GM18505 (cell line): ENCODE measurements around the gene RTBDN.
"Not testable (repeated sequence)": the region's sequence is repeated elsewhere in the genome, so short reads cannot be mapped to it uniquely, and the experiment has no call there.

Experiments used
- ATAC-seq: cut with Tn5 transposase; IDR thresholded peaks from one replicate; pipeline ENCODE4 v1.9.1; 2021; ENCODE audit not compliant: unreplicated experiment
- POLR2A ChIP-seq: IDR thresholded peaks from 4 replicates; pipeline ENCODE4 v1.6.1; 2011; ENCODE audit warnings: borderline replicate concordance; ENCODE audit not compliant: insufficient read depth, insufficient read length; ENCODE audit errors: extremely low read depth

RTBDN gene

DNA sequence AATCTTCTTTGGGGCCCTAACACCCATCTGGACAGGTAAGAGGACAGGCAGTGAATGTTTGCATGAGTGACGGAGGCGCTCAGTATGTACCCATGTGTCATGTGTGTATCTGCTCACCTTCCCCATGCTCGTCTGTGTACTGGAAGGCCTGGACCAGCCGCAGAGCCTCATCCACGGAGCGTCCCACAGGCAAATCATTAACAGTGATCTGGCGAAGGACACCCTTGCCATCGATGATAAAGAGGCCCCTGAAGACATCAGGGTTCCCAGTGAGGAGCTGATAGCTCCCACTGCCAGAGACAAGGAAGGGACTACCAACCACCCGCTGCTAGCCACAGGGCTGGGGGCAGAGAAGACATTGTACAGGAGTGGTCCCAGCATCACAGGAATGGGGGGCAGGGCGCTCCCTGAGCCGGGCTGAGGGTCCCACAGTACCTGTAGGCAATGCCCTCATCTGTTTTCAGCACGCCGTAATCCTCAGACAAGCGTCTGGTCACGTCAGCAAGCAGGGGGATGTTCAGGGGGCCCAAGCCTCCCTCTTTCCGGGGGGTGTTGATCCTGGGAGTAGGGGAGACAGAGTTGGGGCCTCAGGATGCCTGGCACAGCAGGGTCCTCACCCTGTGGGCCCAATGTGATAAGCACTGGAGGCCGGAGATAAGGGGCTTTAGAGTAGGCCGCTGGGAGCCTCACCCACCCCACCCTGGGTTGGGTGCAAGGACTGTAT, 34.5 kb downstream of the RTBDN start:
- ATAC-seq = no peak
- TF ChIP-seq POLR2A = no peak

DNA sequence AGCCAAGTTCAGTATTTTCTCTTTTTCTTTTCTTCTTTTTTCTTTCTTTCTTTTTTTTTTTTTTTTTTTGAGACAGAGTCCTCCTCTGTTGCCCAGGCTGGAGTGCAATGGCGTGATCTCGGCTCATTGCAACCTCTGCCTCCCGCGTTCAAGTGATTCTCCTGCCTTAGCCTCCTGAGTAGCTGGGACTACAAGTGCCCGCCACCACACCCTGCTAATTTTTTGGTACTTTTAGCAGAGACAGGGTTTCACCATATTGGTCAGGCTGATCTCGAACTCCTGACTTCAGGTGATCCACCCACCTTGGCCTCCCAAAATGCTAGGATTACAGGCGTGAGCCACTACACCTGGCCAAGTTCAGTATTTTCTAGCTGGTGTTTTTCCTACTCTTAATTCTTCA, 36.8 kb downstream of the RTBDN start:
- ATAC-seq = not testable (repeated sequence)

DNA sequence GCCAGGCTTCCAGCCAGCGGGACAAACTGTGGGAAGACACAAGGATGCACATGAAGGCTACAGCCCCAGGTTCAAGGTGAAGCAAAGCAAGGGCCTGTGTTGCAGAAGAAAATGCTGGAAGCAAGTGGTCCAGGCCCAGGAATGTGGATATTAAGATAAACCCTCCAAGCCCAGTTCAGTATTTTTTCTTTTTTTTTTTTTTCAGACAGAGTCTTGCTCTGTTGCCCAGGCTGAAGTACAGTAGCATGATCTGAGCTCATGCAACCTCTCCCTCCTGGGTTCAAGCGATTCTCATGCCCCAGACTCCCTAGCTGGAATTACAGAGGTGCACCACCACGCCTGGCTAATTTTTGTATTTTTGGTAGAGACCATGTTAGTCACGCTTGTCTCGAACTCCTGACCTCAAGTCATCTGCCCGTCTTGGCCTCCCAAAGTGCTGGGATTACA, 37.2 kb downstream of the RTBDN start:
- no peak for ATAC-seq
- no peak for TF ChIP-seq POLR2A

DNA sequence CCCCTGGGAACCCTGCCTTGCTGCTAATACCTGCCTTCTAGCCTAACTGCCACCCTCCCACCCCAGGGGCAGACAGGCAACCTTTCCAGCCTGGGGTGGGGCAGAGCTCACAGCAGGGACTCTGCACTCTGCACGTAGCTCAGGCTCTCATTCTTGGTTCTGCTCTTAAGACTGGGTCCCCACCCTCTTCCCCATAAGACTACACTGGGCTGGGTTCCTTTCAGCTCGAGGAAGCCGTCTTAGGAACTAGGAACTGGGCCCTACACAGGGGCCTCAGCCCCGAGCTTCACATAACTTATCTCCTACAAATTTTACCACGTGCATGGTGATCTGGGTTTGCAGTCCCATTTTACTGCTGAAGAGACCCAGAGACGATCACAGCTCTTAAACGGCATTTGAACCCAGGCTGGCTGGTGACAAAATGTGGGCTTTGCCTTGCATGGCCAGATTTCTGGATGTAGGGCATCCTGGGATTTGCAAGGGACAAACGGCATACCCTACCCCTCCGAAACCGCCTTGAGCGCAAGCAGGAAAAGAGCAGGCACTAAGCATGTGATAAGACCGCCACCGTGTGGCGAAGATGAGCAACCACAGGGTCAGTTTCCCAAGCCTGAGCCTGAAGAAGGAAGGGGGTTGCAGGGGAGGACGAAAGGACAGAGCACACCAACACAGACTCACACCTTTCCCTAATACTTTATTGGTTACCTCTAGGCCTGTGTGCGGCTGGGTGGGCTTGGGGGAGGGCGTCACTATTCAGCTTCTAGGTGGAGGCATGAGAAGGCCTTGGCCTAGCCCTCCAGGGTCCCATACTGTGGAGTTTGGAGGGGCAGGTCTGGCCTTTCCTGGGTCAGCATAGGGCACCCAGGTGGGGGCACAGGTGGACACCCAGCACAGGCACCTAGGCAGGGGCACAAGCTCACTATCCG, 38.0 kb downstream of the RTBDN start:
- TF ChIP-seq POLR2A = no peak
- ATAC-seq = no peak

DNA sequence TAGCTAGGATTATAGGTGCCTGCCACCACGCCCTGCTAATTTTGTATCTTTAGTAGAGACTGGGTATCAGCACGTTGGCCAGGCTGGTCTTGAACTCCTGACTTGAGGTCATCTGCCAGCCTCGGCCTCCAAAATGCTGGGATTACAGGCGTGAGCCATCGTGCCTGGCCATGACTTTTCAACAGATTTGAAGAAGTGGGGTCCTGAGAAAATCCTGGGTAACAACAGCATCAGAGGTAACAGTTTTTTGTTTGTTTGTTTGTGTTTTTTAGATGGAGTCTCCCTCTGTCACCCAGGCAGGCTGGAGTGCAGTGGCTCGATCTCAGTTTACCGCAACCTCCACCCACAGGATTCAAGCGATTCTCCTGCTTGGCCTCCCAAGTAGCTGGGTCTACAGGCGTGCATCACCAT, 39.4 kb downstream of the RTBDN start:
- TF ChIP-seq POLR2A = no peak
- ATAC-seq = no peak

DNA sequence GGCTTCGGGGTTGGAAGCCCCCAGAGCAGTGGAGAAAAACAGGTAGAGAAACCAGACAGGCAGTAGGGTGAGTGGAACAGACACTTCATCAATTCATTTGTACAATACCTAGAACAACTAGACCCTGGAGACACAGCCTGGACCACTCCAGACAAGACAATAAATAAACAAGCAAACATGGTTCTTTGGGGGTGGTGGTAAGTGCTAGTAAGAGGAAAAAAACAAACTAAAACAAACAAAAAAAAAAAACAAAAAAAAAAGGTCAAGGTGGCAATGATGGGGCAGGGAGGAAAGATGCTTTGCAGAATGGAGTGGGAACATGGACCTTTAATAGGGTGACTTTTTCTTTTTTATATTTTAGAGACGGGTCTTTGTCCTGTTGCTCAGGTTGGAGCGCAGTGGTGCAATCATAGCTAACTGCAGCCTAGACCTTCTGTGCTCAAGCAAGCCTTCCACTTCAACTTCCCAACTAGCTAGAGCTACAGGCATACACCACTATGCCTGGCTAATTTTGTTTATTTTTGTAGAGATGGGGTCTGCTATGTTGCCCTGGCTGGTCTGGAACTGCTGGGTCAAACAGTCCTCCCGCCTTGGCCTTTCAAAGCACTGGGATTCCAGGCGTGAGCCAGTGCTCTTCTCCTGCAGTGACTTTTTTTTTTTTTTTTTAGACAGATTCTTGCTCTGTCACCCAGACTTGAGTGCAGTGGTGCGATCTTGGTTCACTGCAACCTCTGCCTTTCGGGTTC, 40.0 kb downstream of the RTBDN start:
- ATAC-seq = no peak
- TF ChIP-seq POLR2A = no peak

DNA sequence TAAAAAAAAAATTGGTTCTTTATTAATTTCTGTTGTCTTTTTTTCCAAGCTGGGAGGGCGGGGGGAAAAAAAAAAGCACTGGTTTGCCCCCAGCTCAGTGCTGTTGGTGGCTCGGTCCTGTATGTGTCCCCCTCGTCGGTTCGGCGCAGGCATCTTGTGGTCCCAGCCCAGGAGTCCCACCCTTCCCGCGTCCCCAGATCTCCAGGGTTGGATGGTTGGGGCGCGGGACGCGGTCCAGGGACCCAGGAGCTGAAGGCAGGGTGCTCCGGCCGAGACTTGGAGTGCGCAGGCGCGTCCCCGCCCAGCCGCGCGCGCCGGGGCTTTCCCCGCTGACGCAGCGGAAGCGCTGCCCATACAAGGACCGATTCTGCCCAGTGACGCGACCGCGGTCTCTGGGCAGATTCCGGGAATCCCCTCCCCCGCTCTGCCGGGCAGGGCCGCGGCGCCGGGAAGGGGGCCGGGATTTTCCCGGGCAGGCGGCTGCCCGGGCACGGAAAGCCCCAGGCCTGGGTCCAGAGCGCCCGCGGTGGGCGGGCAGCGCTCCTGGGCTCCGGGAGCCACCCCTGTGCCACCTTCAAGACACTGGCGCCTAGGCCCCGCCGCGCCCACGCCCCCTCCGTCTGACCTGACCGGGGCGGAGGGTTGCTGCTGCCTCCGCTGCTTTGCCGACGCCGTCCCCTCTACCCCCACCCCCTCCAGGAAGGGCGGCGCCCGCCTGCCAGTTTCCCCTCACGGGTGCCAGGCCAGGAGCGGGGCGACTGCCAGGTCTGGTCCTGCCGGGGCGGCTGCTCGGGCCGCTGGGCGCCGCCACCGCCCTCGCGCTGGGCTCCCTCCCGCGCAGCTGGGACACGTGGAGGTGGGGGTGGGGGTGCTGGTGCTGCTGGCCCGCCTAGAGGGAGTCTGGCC, 40.8 kb downstream of the RTBDN start:
- ATAC-seq = peak; percentile 35
- TF ChIP-seq POLR2A = peak; percentile 86

DNA sequence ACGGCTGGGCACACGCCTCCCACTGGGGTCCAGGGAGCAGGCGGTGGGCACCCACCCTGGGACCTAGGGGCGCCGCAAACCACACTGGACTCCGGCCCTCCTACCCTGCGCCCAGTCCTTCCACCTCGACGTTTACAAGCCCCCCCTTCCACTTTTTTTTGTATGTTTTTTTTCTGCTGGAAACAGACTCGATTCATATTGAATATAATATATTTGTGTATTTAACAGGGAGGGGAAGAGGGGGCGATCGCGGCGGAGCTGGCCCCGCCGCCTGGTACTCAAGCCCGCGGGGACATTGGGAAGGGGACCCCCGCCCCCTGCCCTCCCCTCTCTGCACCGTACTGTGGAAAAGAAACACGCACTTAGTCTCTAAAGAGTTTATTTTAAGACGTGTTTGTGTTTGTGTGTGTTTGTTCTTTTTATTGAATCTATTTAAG, 41.5 kb downstream of the RTBDN start:
- no peak for TF ChIP-seq POLR2A
- ATAC-seq = no peak

DNA sequence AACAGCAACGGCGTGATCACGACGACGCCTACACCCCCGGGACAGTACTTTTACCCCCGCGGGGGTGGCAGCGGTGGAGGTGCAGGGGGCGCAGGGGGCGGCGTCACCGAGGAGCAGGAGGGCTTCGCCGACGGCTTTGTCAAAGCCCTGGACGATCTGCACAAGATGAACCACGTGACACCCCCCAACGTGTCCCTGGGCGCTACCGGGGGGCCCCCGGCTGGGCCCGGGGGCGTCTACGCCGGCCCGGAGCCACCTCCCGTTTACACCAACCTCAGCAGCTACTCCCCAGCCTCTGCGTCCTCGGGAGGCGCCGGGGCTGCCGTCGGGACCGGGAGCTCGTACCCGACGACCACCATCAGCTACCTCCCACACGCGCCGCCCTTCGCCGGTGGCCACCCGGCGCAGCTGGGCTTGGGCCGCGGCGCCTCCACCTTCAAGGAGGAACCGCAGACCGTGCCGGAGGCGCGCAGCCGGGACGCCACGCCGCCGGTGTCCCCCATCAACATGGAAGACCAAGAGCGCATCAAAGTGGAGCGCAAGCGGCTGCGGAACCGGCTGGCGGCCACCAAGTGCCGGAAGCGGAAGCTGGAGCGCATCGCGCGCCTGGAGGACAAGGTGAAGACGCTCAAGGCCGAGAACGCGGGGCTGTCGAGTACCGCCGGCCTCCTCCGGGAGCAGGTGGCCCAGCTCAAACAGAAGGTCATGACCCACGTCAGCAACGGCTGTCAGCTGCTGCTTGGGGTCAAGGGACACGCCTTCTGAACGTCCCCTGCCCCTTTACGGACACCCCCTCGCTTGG, 42.1 kb downstream of the RTBDN start:
- TF ChIP-seq POLR2A = peak; percentile 66
- no peak for ATAC-seq

DNA sequence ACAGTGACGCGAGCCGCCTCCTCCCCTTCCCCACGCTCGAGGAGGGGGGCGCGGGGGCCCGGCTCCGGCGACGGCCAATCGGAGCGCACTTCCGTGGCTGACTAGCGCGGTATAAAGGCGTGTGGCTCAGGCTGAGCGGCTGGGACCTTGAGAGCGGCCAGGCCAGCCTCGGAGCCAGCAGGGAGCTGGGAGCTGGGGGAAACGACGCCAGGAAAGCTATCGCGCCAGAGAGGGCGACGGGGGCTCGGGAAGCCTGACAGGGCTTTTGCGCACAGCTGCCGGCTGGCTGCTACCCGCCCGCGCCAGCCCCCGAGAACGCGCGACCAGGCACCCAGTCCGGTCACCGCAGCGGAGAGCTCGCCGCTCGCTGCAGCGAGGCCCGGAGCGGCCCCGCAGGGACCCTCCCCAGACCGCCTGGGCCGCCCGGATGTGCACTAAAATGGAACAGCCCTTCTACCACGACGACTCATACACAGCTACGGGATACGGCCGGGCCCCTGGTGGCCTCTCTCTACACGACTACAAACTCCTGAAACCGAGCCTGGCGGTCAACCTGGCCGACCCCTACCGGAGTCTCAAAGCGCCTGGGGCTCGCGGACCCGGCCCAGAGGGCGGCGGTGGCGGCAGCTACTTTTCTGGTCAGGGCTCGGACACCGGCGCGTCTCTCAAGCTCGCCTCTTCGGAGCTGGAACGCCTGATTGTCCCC, 42.9 kb downstream of the RTBDN start, which contains the start of gene JUNB:
TSS of gene JUNB (plus strand) at position 142 of the 706 bp plus-strand sequence. CDS start at position 428, 286 bp downstream.
- peak; percentile 100 for TF ChIP-seq POLR2A
- ATAC-seq = peak; percentile 22

DNA sequence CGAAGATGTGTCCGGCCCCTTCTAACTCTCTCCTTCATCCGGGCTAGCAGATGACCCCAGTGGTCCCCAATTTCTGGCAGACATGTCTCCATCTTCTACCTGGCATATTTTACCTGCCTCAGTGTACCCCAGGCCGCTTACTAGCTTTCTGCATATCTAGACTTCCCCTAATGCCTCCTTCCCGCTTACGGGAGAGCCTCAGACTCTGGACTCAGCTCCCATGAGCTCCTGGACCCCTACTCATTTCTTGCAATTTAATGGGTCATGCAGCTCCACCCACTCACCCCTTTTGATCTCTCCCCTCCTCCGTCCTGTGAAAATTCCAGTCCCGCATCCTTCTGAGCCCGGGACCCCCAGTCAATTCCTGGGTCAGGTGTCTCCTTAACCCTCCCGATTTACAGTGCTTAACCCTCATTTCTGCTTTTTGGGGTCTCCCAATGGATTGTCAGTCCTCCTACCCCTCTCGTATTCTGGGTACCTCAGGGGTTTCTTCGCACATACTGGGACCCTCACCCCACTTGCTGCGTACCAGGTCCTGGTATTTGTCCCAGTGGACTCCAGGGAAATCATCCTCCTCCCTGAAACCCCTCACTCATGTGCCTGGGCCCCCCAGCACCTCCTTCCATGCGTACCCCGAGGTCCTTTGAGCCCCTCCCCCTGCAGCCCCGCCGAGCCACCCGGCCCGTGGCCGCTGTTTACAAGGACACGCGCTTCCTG, 43.6 kb downstream of the RTBDN start:
- TF ChIP-seq POLR2A = no peak
- no peak for ATAC-seq
